Measurements from ENCODE around the gene IGFBP2.

- TF ChIP-seq POLR2AphosphoS5 (IDR thresholded peaks at IDR 0.05; ENCODE audit: low read depth, low read length) (no peak), REST (IDR thresholded peaks at IDR 0.05; ENCODE audit: insufficient read depth in 1 of 2, low read depth in 2 of 2, low read length in 1 of 2) (no peak), CTCF (IDR thresholded peaks at IDR 0.05) (no peak), SIN3A (IDR thresholded peaks at IDR 0.05; ENCODE audit: borderline replicate concordance, insufficient read depth, low read depth, low read length) (no peak), TCF7L2 (IDR thresholded peaks at IDR 0.05; ENCODE audit: low read depth, low read length) (no peak)
Measured at GRCh38 chr2:216710551-216711301, 77.5 kb downstream of the IGFBP2 start.
